Measurements from ENCODE around the gene NDST3.
"Not testable (repeated sequence)": the region's sequence is repeated elsewhere in the genome, so short reads cannot be mapped to it uniquely, and the experiment has no call there.

NDST3 gene

DNA sequence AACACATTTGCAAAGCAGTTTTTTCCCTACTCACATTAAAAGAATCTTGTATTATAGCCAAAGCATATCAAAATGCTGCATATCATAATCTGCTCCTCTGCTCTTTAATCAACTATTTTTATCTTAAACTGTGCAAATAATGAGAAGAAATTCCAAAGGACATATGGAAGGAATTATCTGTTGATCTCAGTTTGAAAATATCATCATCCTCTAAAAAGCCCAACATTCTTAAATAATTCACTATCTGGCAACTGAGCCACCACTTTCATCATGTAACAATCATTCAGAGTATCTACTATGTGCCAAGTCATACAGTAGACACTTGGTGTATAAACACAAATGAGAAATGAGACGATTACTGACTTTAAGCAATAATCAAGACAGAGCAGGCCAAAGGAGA lies 255.5 kb downstream of the NDST3 start:
- TF ChIP-seq, protein P1, sequence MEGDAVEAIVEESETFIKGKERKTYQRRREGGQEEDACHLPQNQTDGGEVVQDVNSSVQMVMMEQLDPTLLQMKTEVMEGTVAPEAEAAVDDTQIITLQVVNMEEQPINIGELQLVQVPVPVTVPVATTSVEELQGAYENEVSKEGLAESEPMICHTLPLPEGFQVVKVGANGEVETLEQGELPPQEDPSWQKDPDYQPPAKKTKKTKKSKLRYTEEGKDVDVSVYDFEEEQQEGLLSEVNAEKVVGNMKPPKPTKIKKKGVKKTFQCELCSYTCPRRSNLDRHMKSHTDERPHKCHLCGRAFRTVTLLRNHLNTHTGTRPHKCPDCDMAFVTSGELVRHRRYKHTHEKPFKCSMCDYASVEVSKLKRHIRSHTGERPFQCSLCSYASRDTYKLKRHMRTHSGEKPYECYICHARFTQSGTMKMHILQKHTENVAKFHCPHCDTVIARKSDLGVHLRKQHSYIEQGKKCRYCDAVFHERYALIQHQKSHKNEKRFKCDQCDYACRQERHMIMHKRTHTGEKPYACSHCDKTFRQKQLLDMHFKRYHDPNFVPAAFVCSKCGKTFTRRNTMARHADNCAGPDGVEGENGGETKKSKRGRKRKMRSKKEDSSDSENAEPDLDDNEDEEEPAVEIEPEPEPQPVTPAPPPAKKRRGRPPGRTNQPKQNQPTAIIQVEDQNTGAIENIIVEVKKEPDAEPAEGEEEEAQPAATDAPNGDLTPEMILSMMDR (conservative IDR thresholded peaks at IDR 0.05; ENCODE audit: low read depth, low read length), result no peak
- H3K4me3 ChIP-seq (ENCODE audit: low read length), result no peak overlapping the region
- DNase-seq (ENCODE audit: low read depth), result no peak

DNA sequence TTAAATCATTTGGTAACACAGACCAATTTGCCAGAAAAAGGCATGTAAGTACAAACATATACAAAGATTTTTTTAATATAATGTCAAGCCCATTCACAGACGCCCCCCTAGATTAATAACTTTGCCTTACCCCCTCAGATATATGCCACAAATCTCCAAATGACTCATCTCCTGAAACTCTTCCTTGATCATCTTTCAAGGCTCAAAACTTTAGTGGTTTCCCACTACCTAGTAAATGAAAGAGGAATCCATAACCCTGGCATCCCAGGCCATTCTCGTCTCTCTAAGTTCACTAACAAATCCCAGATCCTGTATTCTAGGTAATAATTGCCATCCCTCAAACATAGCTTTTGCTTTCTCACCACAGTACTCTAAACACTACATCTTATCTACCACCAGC lies 256.7 kb downstream of the NDST3 start:
- DNase-seq (ENCODE audit: low read depth), result no peak
- TF ChIP-seq, protein P1 (conservative IDR thresholded peaks at IDR 0.05; ENCODE audit: low read depth, low read length), result no peak
- H3K4me3 ChIP-seq (ENCODE audit: low read length), result no peak overlapping the region

DNA sequence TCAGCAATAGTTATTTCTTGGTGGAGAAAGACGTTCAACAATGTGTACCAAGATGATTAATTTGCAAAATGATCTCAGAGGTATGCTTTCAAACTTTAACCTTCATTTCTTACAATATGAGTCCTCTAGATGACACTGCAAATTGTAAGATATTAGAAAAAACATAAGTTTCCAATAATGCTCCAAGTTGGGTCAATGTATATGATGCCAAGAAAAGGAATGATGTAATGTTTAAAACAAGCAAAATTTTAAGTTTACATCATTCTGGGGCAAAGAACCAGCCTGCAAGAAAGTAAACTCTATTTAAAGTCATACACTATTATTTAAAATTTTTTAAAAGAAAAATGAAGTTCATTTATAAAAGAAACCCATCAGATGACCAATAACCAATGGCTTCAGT lies 262.4 kb downstream of the NDST3 start:
- H3K4me3 ChIP-seq (ENCODE audit: low read length), result no peak overlapping the region
- TF ChIP-seq, protein P1 (conservative IDR thresholded peaks at IDR 0.05; ENCODE audit: low read depth, low read length), result no peak
- no peak for DNase-seq (ENCODE audit: low read depth)

DNA sequence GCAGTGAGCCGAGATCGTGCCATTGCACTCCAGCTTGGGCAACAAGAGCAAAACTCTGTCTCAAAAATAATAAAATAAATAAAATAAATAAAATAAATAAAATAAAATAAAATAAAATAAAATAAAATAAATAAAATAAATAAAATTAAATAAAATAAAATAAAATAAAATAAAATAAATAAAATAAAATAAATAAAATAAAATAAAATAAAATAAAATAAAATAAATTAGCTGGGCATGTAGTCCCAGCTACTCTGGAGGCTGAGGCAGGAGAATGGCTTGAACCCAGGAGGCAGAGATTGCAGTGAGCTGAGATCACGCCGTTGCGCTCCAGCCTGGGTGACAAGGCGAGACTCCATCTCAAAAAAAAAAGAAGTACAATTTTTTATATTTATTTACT lies 265.3 kb downstream of the NDST3 start:
- not testable (repeated sequence) for H3K4me3 ChIP-seq (ENCODE audit: low read length); DNase-seq (ENCODE audit: low read depth)

DNA sequence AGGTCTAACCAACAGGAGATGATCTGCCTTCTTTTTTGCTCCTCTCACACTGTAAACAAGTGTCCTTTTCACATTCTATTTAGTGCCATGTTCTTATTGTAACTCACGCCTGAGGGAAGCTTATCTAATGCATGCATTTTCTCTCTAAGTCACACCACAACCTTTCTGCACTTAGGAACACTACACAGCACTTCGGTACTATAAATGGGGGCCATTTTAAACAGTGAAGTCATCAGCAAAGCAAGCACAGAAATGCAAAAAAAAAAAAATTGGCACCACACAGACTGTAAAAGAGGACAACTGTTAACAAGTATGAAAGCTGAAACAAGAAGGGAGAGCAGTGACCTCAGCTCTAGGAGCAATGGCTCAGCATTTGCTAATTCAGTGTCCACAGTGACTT lies 273.4 kb downstream of the NDST3 start:
- no peak for DNase-seq (ENCODE audit: low read depth)
- no peak overlapping the region for H3K4me3 ChIP-seq (ENCODE audit: low read length)
- TF ChIP-seq, protein P1 (conservative IDR thresholded peaks at IDR 0.05; ENCODE audit: low read depth, low read length), result no peak

All from retinal pigment epithelial cell (primary cell).